ENCODE results near the gene ZBTB46.

Gene ZBTB46

DNA sequence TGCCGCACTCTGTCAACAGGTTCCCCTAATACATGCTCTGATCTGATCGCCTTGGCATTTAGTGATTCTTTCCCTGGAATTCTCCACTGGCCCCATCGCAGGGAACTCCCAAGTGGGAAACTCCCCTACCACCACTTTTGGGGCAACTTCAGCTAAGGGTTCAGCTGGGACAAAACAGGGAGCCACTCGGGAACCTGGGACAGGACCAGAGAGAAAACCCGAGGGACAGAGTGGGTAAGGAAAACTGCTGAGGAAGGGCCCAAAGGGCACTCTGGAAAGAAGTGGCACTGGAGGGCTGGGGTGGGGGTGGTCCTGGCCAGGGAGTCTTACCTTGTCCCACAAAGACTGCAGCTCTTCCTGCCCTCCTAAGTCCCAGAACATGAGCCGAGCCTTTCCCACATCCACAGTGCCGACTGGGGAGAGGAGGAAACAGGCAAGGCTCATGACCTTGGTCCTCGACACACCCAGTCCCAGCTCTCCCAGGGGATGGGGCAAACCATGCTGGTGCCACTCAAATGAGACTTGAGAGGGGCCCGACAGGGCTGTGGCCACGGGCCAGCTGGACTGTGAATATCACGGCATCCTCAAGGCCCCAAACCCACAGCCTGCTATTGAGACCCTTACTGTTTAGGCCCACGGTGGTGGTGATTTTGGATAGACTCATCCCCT lies 124.9 kb downstream of the ZBTB46 start:
- in situ Hi-C loops (cut with MboI; ENCODE audit: low sequenced_read_pairs, unreplicated experiment) = loop anchor here (10.0 kb wide), 1 partner anchor 149 kb away; no protein-coding TSS in a partner anchor
- TF ChIP-seq, protein P1, sequence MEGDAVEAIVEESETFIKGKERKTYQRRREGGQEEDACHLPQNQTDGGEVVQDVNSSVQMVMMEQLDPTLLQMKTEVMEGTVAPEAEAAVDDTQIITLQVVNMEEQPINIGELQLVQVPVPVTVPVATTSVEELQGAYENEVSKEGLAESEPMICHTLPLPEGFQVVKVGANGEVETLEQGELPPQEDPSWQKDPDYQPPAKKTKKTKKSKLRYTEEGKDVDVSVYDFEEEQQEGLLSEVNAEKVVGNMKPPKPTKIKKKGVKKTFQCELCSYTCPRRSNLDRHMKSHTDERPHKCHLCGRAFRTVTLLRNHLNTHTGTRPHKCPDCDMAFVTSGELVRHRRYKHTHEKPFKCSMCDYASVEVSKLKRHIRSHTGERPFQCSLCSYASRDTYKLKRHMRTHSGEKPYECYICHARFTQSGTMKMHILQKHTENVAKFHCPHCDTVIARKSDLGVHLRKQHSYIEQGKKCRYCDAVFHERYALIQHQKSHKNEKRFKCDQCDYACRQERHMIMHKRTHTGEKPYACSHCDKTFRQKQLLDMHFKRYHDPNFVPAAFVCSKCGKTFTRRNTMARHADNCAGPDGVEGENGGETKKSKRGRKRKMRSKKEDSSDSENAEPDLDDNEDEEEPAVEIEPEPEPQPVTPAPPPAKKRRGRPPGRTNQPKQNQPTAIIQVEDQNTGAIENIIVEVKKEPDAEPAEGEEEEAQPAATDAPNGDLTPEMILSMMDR (IDR thresholded peaks at IDR 0.05; ENCODE audit: borderline replicate concordance, control extremely low read depth, extremely low read depth, insufficient read depth, missing control alignments) = no peak
- no peak for DNase-seq (ENCODE audit: low spot score)

DNA sequence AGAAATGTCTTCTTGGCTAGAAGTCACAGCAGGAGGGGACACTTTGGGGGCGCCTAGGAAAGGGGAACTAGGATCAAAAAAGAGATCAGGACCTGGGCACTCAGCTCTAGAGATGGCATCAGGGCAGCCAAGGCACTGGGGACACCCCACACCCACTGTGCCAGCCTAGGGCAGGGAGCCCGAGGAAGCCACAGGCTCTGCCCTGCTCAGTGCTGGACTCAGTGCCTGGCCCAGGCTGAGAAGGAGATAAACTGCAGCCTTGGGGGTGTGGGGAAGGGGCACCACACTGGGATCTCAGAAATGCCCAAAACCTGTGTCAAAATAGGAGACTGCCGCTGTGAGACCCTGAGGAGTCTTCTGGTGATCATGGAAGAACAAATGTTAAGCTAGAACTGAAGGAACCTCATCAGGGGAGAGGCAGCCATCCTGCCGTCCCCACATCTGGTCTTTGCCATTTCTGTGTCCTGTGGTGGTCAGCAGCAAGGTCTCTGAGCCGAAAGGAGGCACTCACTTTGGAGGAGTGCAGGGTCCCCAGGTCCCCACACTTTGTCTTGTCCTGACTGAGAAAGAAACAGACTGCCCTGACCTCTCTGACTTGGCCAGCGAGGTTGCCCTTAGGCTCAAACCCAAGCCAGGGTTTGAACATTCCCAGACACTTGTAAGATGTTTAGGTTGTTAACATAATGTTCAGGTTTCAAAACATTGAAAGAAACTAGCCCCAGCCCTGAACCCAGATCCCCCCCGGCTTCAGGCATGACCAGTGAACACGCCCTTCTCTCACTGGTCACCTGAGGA lies 125.6 kb downstream of the ZBTB46 start:
- in situ Hi-C loops (cut with MboI; ENCODE audit: low sequenced_read_pairs, unreplicated experiment) = loop anchor here (10.0 kb wide), 1 partner anchor 149 kb away; no protein-coding TSS in a partner anchor
- DNase-seq (ENCODE audit: low spot score) = no peak
- TF ChIP-seq, protein P1 (IDR thresholded peaks at IDR 0.05; ENCODE audit: borderline replicate concordance, control extremely low read depth, extremely low read depth, insufficient read depth, missing control alignments) = no peak

DNA sequence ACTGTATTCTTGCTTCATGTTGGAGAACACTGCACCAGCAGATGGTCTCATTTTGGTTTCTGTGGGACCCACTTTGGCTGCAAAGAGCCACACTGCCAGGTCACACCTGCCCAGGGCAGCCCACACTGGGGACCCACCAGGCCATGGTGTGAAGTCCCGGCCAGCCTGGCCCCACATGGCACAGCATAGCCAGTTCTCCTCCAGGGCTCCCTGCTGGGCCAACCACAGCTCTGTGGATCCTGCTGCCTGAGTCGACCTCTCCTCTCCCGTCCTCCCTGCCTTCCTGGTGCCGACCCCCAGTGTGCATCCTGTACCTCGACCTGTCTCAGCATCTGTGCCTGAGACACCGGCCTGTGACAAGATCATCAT lies 126.3 kb downstream of the ZBTB46 start:
- no peak for DNase-seq (ENCODE audit: low spot score)
- in situ Hi-C loops (cut with MboI; ENCODE audit: low sequenced_read_pairs, unreplicated experiment) = loop anchor here (10.0 kb wide), 1 partner anchor 150 kb away; no protein-coding TSS in a partner anchor
- TF ChIP-seq, protein P1 (IDR thresholded peaks at IDR 0.05; ENCODE audit: borderline replicate concordance, control extremely low read depth, extremely low read depth, insufficient read depth, missing control alignments) = no peak

DNA sequence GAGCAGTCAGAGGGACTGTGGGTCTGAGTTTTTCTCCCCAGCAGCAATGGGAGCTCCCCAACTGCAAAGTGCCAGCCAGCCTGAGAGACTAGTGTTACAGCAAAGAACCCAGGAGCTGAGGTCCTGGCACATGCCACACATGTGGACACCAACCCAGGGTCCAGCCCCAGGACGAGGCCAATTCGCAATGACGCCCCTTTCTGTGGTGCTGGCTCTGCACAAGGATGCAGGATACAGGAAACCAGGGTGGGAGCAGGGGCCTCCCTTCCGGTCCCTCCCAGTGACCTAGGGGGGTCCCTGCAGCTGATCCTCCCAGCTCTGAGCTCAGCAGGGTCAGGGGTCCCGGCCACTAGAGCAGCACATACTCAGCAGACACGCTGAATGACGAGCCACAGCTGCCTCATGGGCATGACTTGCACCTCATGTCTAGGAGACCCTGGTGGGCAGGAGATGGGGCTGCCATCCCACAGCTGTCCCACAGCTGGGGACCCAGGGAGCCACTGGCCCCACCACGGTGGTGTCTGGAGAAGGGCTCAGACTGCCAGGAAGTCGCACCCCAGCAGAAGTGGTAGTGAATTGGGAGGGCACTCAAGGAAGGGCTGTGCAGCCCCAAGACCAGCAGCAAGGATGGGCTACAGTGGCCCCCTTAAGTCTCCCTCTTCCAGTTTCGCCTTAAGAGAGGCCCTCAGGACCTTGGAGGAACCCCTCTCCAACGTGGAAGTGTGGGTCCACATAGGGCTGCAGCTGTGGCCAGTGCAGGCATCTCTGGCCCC lies 126.9 kb downstream of the ZBTB46 start:
- TF ChIP-seq, protein P1 (IDR thresholded peaks at IDR 0.05; ENCODE audit: borderline replicate concordance, control extremely low read depth, extremely low read depth, insufficient read depth, missing control alignments) = no peak
- DNase-seq (ENCODE audit: low spot score) = no peak
- in situ Hi-C loops (cut with MboI; ENCODE audit: low sequenced_read_pairs, unreplicated experiment) = loop anchor here (10.0 kb wide), 1 partner anchor 151 kb away; no protein-coding TSS in a partner anchor

DNA sequence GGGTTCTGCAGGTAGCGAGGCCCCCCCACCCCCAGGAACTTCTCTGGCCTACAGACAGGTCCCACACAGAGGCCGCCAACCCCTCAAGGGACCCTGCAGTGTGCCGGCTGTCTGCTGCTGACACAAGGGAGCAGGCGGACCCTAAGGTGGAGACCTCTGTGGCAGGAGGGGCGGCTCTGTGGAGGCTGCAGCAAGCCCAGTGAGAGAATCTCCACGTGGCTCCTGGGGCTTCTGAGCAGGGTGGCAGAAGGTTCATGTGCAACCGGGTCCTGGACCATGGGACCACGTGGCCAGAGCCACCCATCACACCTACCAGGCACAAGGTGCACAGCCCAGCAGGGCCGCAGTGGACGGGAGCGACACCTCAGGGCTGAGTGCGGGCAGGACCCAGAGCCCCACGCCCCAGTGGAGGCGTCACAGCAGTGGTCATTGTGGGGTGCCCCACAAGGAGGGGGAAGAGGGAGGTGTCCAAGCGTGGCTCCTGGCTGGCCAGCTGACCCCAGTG lies 127.5 kb downstream of the ZBTB46 start:
- in situ Hi-C loops (cut with MboI; ENCODE audit: low sequenced_read_pairs, unreplicated experiment) = loop anchor here (10.0 kb wide), 1 partner anchor 151 kb away; no protein-coding TSS in a partner anchor
- DNase-seq (ENCODE audit: low spot score) = no peak
- TF ChIP-seq, protein P1 (IDR thresholded peaks at IDR 0.05; ENCODE audit: borderline replicate concordance, control extremely low read depth, extremely low read depth, insufficient read depth, missing control alignments) = no peak

All from GM13976 (cell line).